ENCODE measurements around the gene GTF2E1.
"Not testable (repeated sequence)": the region's sequence is repeated elsewhere in the genome, so short reads cannot be mapped to it uniquely, and the experiment has no call there.

Gene GTF2E1

GRCh38 chr3:120742198-120742848, at the start of gene GTF2E1, which contains the start of gene RABL3:
GTF2E1 (plus strand) TSS chr3:120742744; CDS start chr3:120750553, 7,809 bp downstream.
RABL3 (minus strand) TSS chr3:120742516; CDS start chr3:120742507, 9 bp downstream.
- DNase-seq (ENCODE audit: low read depth in 2 of 2), result peak; percentile 87 to 91

GRCh38 chr3:120693439-120694171, 48.9 kb upstream of the GTF2E1 start:
- no peak for DNase-seq (ENCODE audit: low read depth in 2 of 2)

GRCh38 chr3:120699333-120699732, 43.2 kb upstream of the GTF2E1 start:
- DNase-seq (ENCODE audit: low read depth in 2 of 2), result no peak

- DNase-seq (ENCODE audit: low read depth in 2 of 2), result no peak
Measured at GRCh38 chr3:120705884-120706582, 36.5 kb upstream of the GTF2E1 start.

GRCh38 chr3:120706950-120707349, 35.6 kb upstream of the GTF2E1 start:
- DNase-seq (ENCODE audit: low read depth in 2 of 2), result no peak

GRCh38 chr3:120708408-120708807, 34.1 kb upstream of the GTF2E1 start:
- DNase-seq (ENCODE audit: low read depth in 2 of 2), result no peak

GRCh38 chr3:120710369-120710768, 32.2 kb upstream of the GTF2E1 start:
- DNase-seq (ENCODE audit: low read depth in 2 of 2), result no peak

GRCh38 chr3:120713262-120713661, 29.3 kb upstream of the GTF2E1 start:
- DNase-seq (ENCODE audit: low read depth in 2 of 2), result no peak

- peak; percentile 15 to 21 for DNase-seq (ENCODE audit: low read depth in 2 of 2)
Measured at GRCh38 chr3:120719167-120719834, 23.2 kb upstream of the GTF2E1 start.

- no peak for DNase-seq (ENCODE audit: low read depth in 2 of 2)
Measured at GRCh38 chr3:120726791-120727190, 15.8 kb upstream of the GTF2E1 start.

GRCh38 chr3:120730576-120731542, 11.7 kb upstream of the GTF2E1 start:
- DNase-seq (ENCODE audit: low read depth in 2 of 2), result no peak

GRCh38 chr3:120738006-120738405, 4.5 kb upstream of the GTF2E1 start:
- not testable (repeated sequence) for DNase-seq (ENCODE audit: low read depth in 2 of 2)

GRCh38 chr3:120741320-120741719, 1.2 kb upstream of the GTF2E1 start:
- DNase-seq (ENCODE audit: low read depth in 2 of 2), result no peak

GRCh38 chr3:120741837-120742197, 727 bp upstream of the GTF2E1 start:
- DNase-seq (ENCODE audit: low read depth in 2 of 2), result peak in 1 of 2 donors; percentile 1

GRCh38 chr3:120742849-120743365, 363 bp downstream of the GTF2E1 start:
- DNase-seq (ENCODE audit: low read depth in 2 of 2), result peak in 1 of 2 donors; percentile 1

- DNase-seq (ENCODE audit: low read depth in 2 of 2), result no peak
Measured at GRCh38 chr3:120743556-120744195, 1.1 kb downstream of the GTF2E1 start.

- DNase-seq (ENCODE audit: low read depth in 2 of 2), result no peak
Measured at GRCh38 chr3:120745466-120745865, 2.9 kb downstream of the GTF2E1 start.

- DNase-seq (ENCODE audit: low read depth in 2 of 2), result no peak
Measured at GRCh38 chr3:120749843-120750242, 7.3 kb downstream of the GTF2E1 start.

GRCh38 chr3:120752230-120752629, 9.7 kb downstream of the GTF2E1 start:
- DNase-seq (ENCODE audit: low read depth in 2 of 2), result no peak

GRCh38 chr3:120752865-120753264, 10.3 kb downstream of the GTF2E1 start:
- DNase-seq (ENCODE audit: low read depth in 2 of 2), result no peak
